ENCODE results near the gene SERPIND1.
"Not testable (repeated sequence)": the region's sequence is repeated elsewhere in the genome, so short reads cannot be mapped to it uniquely, and the experiment has no call there.

SERPIND1 gene

GRCh38 chr22:20819471-20819870 lies 45.6 kb downstream of the SERPIND1 start:
- Histone ChIP-seq H3K27ac (ENCODE audit: low read depth, low read length) (no peak overlapping the region), H3K27me3 (ENCODE audit: control insufficient read depth, insufficient read depth, low read length) (no peaks in the 10 kb centered on the region), H3K9ac (ENCODE audit: low read length) (no peak overlapping the region), H3K4me1 (ENCODE audit: control insufficient read depth, insufficient read depth, low read length) (no peaks in the 10 kb centered on the region), H3K36me3 (ENCODE audit: control insufficient read depth, insufficient read depth, low read length) (peaks cover 20% of the 10 kb centered on the region), H3K4me3 (ENCODE audit: low read length) (no peak overlapping the region)

- not testable (repeated sequence) for H3K27me3 ChIP-seq (ENCODE audit: control insufficient read depth, insufficient read depth, low read length); H3K9ac ChIP-seq (ENCODE audit: low read length); H3K27ac ChIP-seq (ENCODE audit: low read depth, low read length); H3K4me1 ChIP-seq (ENCODE audit: control insufficient read depth, insufficient read depth, low read length); H3K4me3 ChIP-seq (ENCODE audit: low read length)
- H3K36me3 ChIP-seq (ENCODE audit: control insufficient read depth, insufficient read depth, low read length): peaks cover 15% of the 10 kb centered on the region
Observed at GRCh38 chr22:20821717-20822239, 47.9 kb downstream of the SERPIND1 start.

- no peak overlapping the region for H3K4me3 ChIP-seq (ENCODE audit: low read length)
- no peak overlapping the region for H3K27ac ChIP-seq (ENCODE audit: low read depth, low read length)
- H3K4me1 ChIP-seq (ENCODE audit: control insufficient read depth, insufficient read depth, low read length): no peaks in the 10 kb centered on the region
- peaks cover 11% of the 10 kb centered on the region for H3K36me3 ChIP-seq (ENCODE audit: control insufficient read depth, insufficient read depth, low read length)
- H3K27me3 ChIP-seq (ENCODE audit: control insufficient read depth, insufficient read depth, low read length): no peaks in the 10 kb centered on the region
- H3K9ac ChIP-seq (ENCODE audit: low read length): no peak overlapping the region
Observed at GRCh38 chr22:20822240-20822639, 48.3 kb downstream of the SERPIND1 start.

- H3K4me3 ChIP-seq (ENCODE audit: low read length): no peak overlapping the region
- no peak overlapping the region for H3K27ac ChIP-seq (ENCODE audit: low read depth, low read length)
- H3K27me3 ChIP-seq (ENCODE audit: control insufficient read depth, insufficient read depth, low read length): no peaks in the 10 kb centered on the region
- H3K4me1 ChIP-seq (ENCODE audit: control insufficient read depth, insufficient read depth, low read length): no peaks in the 10 kb centered on the region
- peaks cover 8% of the 10 kb centered on the region for H3K36me3 ChIP-seq (ENCODE audit: control insufficient read depth, insufficient read depth, low read length)
- H3K9ac ChIP-seq (ENCODE audit: low read length): no peak overlapping the region
Observed at GRCh38 chr22:20823264-20823663, 49.4 kb downstream of the SERPIND1 start.

- H3K36me3 ChIP-seq (ENCODE audit: control insufficient read depth, insufficient read depth, low read length); H3K4me3 ChIP-seq (ENCODE audit: low read length): not testable (repeated sequence)
Observed at GRCh38 chr22:20825216-20825615, 51.3 kb downstream of the SERPIND1 start.

GRCh38 chr22:20825624-20826023 lies 51.7 kb downstream of the SERPIND1 start:
- H3K4me3 ChIP-seq (ENCODE audit: low read length): no peak overlapping the region
- H3K27me3 ChIP-seq (ENCODE audit: control insufficient read depth, insufficient read depth, low read length): no peaks in the 10 kb centered on the region
- H3K36me3 ChIP-seq (ENCODE audit: control insufficient read depth, insufficient read depth, low read length): peaks cover 3% of the 10 kb centered on the region
- no peak overlapping the region for H3K9ac ChIP-seq (ENCODE audit: low read length)
- H3K27ac ChIP-seq (ENCODE audit: low read depth, low read length): no peak overlapping the region
- H3K4me1 ChIP-seq (ENCODE audit: control insufficient read depth, insufficient read depth, low read length): no peaks in the 10 kb centered on the region

More at GRCh38 chr22:20825216-20825615, 51.3 kb downstream of the SERPIND1 start:
- H3K4me1 ChIP-seq (ENCODE audit: control insufficient read depth, insufficient read depth, low read length); H3K27me3 ChIP-seq (ENCODE audit: control insufficient read depth, insufficient read depth, low read length); H3K27ac ChIP-seq (ENCODE audit: low read depth, low read length); H3K9ac ChIP-seq (ENCODE audit: low read length): not testable (repeated sequence)

GRCh38 chr22:20826373-20827152 lies 52.6 kb downstream of the SERPIND1 start:
- H3K9ac ChIP-seq (ENCODE audit: low read length); H3K4me3 ChIP-seq (ENCODE audit: low read length); H3K27me3 ChIP-seq (ENCODE audit: control insufficient read depth, insufficient read depth, low read length); H3K27ac ChIP-seq (ENCODE audit: low read depth, low read length); H3K36me3 ChIP-seq (ENCODE audit: control insufficient read depth, insufficient read depth, low read length); H3K4me1 ChIP-seq (ENCODE audit: control insufficient read depth, insufficient read depth, low read length): not testable (repeated sequence)

- no peak overlapping the region for H3K9ac ChIP-seq (ENCODE audit: low read length)
- peaks cover 15% of the 10 kb centered on the region for H3K36me3 ChIP-seq (ENCODE audit: control insufficient read depth, insufficient read depth, low read length)
- H3K4me1 ChIP-seq (ENCODE audit: control insufficient read depth, insufficient read depth, low read length): no peaks in the 10 kb centered on the region
- H3K27ac ChIP-seq (ENCODE audit: low read depth, low read length): no peak overlapping the region
- H3K27me3 ChIP-seq (ENCODE audit: control insufficient read depth, insufficient read depth, low read length): no peaks in the 10 kb centered on the region
- no peak overlapping the region for H3K4me3 ChIP-seq (ENCODE audit: low read length)
Observed at GRCh38 chr22:20829491-20830134, 55.7 kb downstream of the SERPIND1 start.

GRCh38 chr22:20833225-20833665 lies 59.3 kb downstream of the SERPIND1 start:
- Histone ChIP-seq H3K27ac (ENCODE audit: low read depth, low read length) (no peak overlapping the region), H3K4me1 (ENCODE audit: control insufficient read depth, insufficient read depth, low read length) (no peaks in the 10 kb centered on the region), H3K9ac (ENCODE audit: low read length) (no peak overlapping the region), H3K36me3 (ENCODE audit: control insufficient read depth, insufficient read depth, low read length) (peaks cover 15% of the 10 kb centered on the region), H3K27me3 (ENCODE audit: control insufficient read depth, insufficient read depth, low read length) (no peaks in the 10 kb centered on the region), H3K4me3 (ENCODE audit: low read length) (no peak overlapping the region)

GRCh38 chr22:20834206-20834605 lies 60.3 kb downstream of the SERPIND1 start:
- H3K36me3 ChIP-seq (ENCODE audit: control insufficient read depth, insufficient read depth, low read length): peaks cover 15% of the 10 kb centered on the region

GRCh38 chr22:20834725-20835124 lies 60.8 kb downstream of the SERPIND1 start:
- no peak overlapping the region for H3K4me3 ChIP-seq (ENCODE audit: low read length)
- no peaks in the 10 kb centered on the region for H3K4me1 ChIP-seq (ENCODE audit: control insufficient read depth, insufficient read depth, low read length)
- H3K27me3 ChIP-seq (ENCODE audit: control insufficient read depth, insufficient read depth, low read length): no peaks in the 10 kb centered on the region
- no peak overlapping the region for H3K27ac ChIP-seq (ENCODE audit: low read depth, low read length)
- H3K36me3 ChIP-seq (ENCODE audit: control insufficient read depth, insufficient read depth, low read length): peaks cover 15% of the 10 kb centered on the region
- no peak overlapping the region for H3K9ac ChIP-seq (ENCODE audit: low read length)

More at GRCh38 chr22:20834206-20834605, 60.3 kb downstream of the SERPIND1 start:
- no peak overlapping the region for H3K27ac ChIP-seq (ENCODE audit: low read depth, low read length)
- H3K27me3 ChIP-seq (ENCODE audit: control insufficient read depth, insufficient read depth, low read length): no peaks in the 10 kb centered on the region
- no peak overlapping the region for H3K4me3 ChIP-seq (ENCODE audit: low read length)
- no peaks in the 10 kb centered on the region for H3K4me1 ChIP-seq (ENCODE audit: control insufficient read depth, insufficient read depth, low read length)
- no peak overlapping the region for H3K9ac ChIP-seq (ENCODE audit: low read length)

All from rectal smooth muscle tissue (tissue), 1 donor.